ENCODE data around the gene CRAMP1. TPM values are rescaled to one million over a fixed set of nuclear protein-coding genes. Genes with fewer than 3 reads are reported as not detected.
"Not testable (repeated sequence)": the region's sequence is repeated elsewhere in the genome, so short reads cannot be mapped to it uniquely, and the experiment has no call there.

Gene CRAMP1
- total RNA-seq, 1 donor from 2014 or later, result 29.4 TPM

GRCh38 chr16:1712791-1713261 lies 100.7 kb downstream of the CRAMP1 start:
- H3K36me3 Mint-ChIP-seq (ENCODE audit: unreplicated experiment), result no peaks in the 10 kb centered on the region
- H3K27me3 Mint-ChIP-seq (ENCODE audit: unreplicated experiment), result no peaks in the 10 kb centered on the region
- DNase-seq (ENCODE audit: extremely low spot score, unreplicated experiment), result no peak
- H3K4me3 Mint-ChIP-seq (ENCODE audit: unreplicated experiment), result no peak overlapping the region
- peaks cover 40% of the 10 kb centered on the region for H3K4me1 Mint-ChIP-seq (ENCODE audit: unreplicated experiment)
- H3K9me3 Mint-ChIP-seq (ENCODE audit: unreplicated experiment), result no peaks in the 10 kb centered on the region
- no peak for TF ChIP-seq CTCF (IDR thresholded peaks at IDR 0.05)
- peak overlapping the region; percentile 78 for H3K27ac Mint-ChIP-seq (ENCODE audit: unreplicated experiment)

GRCh38 chr16:1713331-1713730 lies 101.2 kb downstream of the CRAMP1 start:
- Mint-ChIP-seq H3K4me1 (ENCODE audit: unreplicated experiment) (peaks cover 35% of the 10 kb centered on the region), H3K4me3 (ENCODE audit: unreplicated experiment) (no peak overlapping the region), H3K36me3 (ENCODE audit: unreplicated experiment) (no peaks in the 10 kb centered on the region), H3K9me3 (ENCODE audit: unreplicated experiment) (no peaks in the 10 kb centered on the region), H3K27ac (ENCODE audit: unreplicated experiment) (peak overlapping the region; percentile 78), H3K27me3 (ENCODE audit: unreplicated experiment) (no peaks in the 10 kb centered on the region)
- no peak for TF ChIP-seq CTCF (IDR thresholded peaks at IDR 0.05)
- no peak for DNase-seq (ENCODE audit: extremely low spot score, unreplicated experiment)

GRCh38 chr16:1713933-1714332 lies 101.8 kb downstream of the CRAMP1 start:
- TF ChIP-seq CTCF (IDR thresholded peaks at IDR 0.05), result no peak
- no peak for DNase-seq (ENCODE audit: extremely low spot score, unreplicated experiment)
- no peaks in the 10 kb centered on the region for H3K36me3 Mint-ChIP-seq (ENCODE audit: unreplicated experiment)
- no peaks in the 10 kb centered on the region for H3K9me3 Mint-ChIP-seq (ENCODE audit: unreplicated experiment)
- no peaks in the 10 kb centered on the region for H3K27me3 Mint-ChIP-seq (ENCODE audit: unreplicated experiment)
- H3K4me1 Mint-ChIP-seq (ENCODE audit: unreplicated experiment), result peaks cover 29% of the 10 kb centered on the region
- H3K4me3 Mint-ChIP-seq (ENCODE audit: unreplicated experiment), result no peak overlapping the region
- peak overlapping the region; percentile 78 for H3K27ac Mint-ChIP-seq (ENCODE audit: unreplicated experiment)

GRCh38 chr16:1715220-1715619 lies 103.1 kb downstream of the CRAMP1 start:
- Mint-ChIP-seq H3K36me3 (ENCODE audit: unreplicated experiment) (peaks cover 1% of the 10 kb centered on the region), H3K27me3 (ENCODE audit: unreplicated experiment) (no peaks in the 10 kb centered on the region), H3K4me3 (ENCODE audit: unreplicated experiment) (no peak overlapping the region), H3K4me1 (ENCODE audit: unreplicated experiment) (peaks cover 29% of the 10 kb centered on the region), H3K9me3 (ENCODE audit: unreplicated experiment) (no peaks in the 10 kb centered on the region), H3K27ac (ENCODE audit: unreplicated experiment) (no peak overlapping the region)
- no peak for TF ChIP-seq CTCF (IDR thresholded peaks at IDR 0.05)
- no peak for DNase-seq (ENCODE audit: extremely low spot score, unreplicated experiment)

- H3K27me3 Mint-ChIP-seq (ENCODE audit: unreplicated experiment); H3K4me3 Mint-ChIP-seq (ENCODE audit: unreplicated experiment); H3K36me3 Mint-ChIP-seq (ENCODE audit: unreplicated experiment); H3K9me3 Mint-ChIP-seq (ENCODE audit: unreplicated experiment); DNase-seq (ENCODE audit: extremely low spot score, unreplicated experiment); H3K27ac Mint-ChIP-seq (ENCODE audit: unreplicated experiment): not testable (repeated sequence)
- H3K4me1 Mint-ChIP-seq (ENCODE audit: unreplicated experiment), result peaks cover 32% of the 10 kb centered on the region
Measured at GRCh38 chr16:1718236-1718635, 106.1 kb downstream of the CRAMP1 start.

- not testable (repeated sequence) for H3K27me3 Mint-ChIP-seq (ENCODE audit: unreplicated experiment); H3K36me3 Mint-ChIP-seq (ENCODE audit: unreplicated experiment); H3K4me3 Mint-ChIP-seq (ENCODE audit: unreplicated experiment); DNase-seq (ENCODE audit: extremely low spot score, unreplicated experiment); H3K9me3 Mint-ChIP-seq (ENCODE audit: unreplicated experiment)
- H3K4me1 Mint-ChIP-seq (ENCODE audit: unreplicated experiment), result peaks cover 27% of the 10 kb centered on the region
- peak overlapping the region; percentile 50 for H3K27ac Mint-ChIP-seq (ENCODE audit: unreplicated experiment)
Measured at GRCh38 chr16:1719559-1720229, 107.5 kb downstream of the CRAMP1 start.
